Ovary (tissue), 9 donors: ENCODE data around the gene ARHGEF1. TPM values are rescaled to one million over a fixed set of nuclear protein-coding genes. Genes with fewer than 3 reads are reported as not detected.

Experiments used
- DNase-seq, 5 donors: peaks; one replicate each; pipeline ENCODE4 v3.0.0-alpha.2; 2019 to 2020
- H3K27ac ChIP-seq, 2 donors: fragments of 200-600 bp; one replicate each; pipeline versions ENCODE4 v1.5.1 to v1.8.0; 2019 to 2022
- H3K27me3 ChIP-seq: fragments of 200-600 bp; one replicate; pipeline ENCODE4 v1.8.0; 2022
- H3K36me3 ChIP-seq: fragments of 200-600 bp; sonication (generic); one replicate; pipeline ENCODE4 v1.5.1; 2019
- H3K4me1 ChIP-seq: one replicate; pipeline ENCODE4 v1.8.1; 2013; ENCODE audit warnings: mild to moderate bottlenecking, moderate library complexity; ENCODE audit not compliant: insufficient read depth
- H3K4me3 ChIP-seq: fragments of 200-600 bp; sonication (generic); one replicate; pipeline ENCODE4 v1.5.1; 2017
- H3K9me3 ChIP-seq, 2 donors: fragments of 200-600 bp in 1 of 2; sonication (generic) in 1 of 2; one replicate each; pipeline versions ENCODE4 v1.5.1 to v1.8.1; 2013 to 2019; ENCODE audit warnings: mild to moderate bottlenecking in 1 of 2, moderate library complexity in 1 of 2
- EP300 ChIP-seq: sonication (generic); formaldehyde crosslinking; IDR thresholded peaks from one replicate; pipeline ENCODE4 v1.6.1; 2017; ENCODE audit warnings: antibody characterized with exemption
- POLR2A ChIP-seq: fragments of 450-650 bp; IDR thresholded peaks from one replicate; pipeline ENCODE4 v1.6.1; 2017; ENCODE audit warnings: antibody characterized with exemption, mild to moderate bottlenecking, moderate library complexity
- WGBS, 3 donors: extraction: QIAGEN DNeasy Blood & Tissue Kit in 1 of 3; methylation state at CpG; one replicate each; pipeline versions ENCODE4 v1.1.5 to v1.1.7; 2013 to 2017; 5-methylcytosine and 5-hydroxymethylcytosine counted together
- intact Hi-C, 4 donors: fragments of 100-400 bp; cut with DNase I; formaldehyde crosslinking; loops; one replicate each; pipeline versions ENCODE4 v1.11.0 to v1.15.1; 2022 to 2023
- polyA plus RNA-seq, 2 donors: library from polyadenylated mRNA; stranded (reverse); fragments of 200-250 nt in 1 of 2; fragments of 350-450 nt in 1 of 2; fragmentation: Illumina TruSeq in 1 of 2; extraction: RNeasy Lipid Tissue Mini Kit (QIAGEN cat#74804) in 1 of 2; gene quantifications; one replicate each; pipeline ENCODE4 v1.2.3, GENCODE V29; 2013 to 2014
- total RNA-seq, 7 donors: library from RNA; depleted of rRNA in 2 of 7; stranded (reverse); fragments of >200 nt in 2 of 7; fragmentation: NEBNext Ultra II Directional in 3 of 7; extraction: Animal tissue kit (Norgen Biotek cat#: 25700) in 3 of 7; gene quantifications; one replicate each; pipeline versions ENCODE4 v1.1.0 to v1.2.4, GENCODE V29; 2016 to 2023
- TF ChIP-seq, protein P1 (sequence below), 3 donors: fragments of 450-650 bp in 2 of 3; fragments of 200-600 bp in 1 of 3; IDR thresholded peaks; one replicate each; pipeline versions ENCODE4 v1.5.1 to v1.8.0; 2016 to 2022; ENCODE audit warnings: antibody characterized with exemption in 3 of 3, mild to moderate bottlenecking in 1 of 3
- donor health status: DM: no; HTN: no; CAD: no; lungs with moderate emphysema.
- donor health status: DM: no; HTN: no; CAD: no.
- donor health status: Bipolar disorder and iron deficiency.
- donor health status: DM: yes; HTN: yes; CAD: no.
- donor health status: DM: no; HTN: no; CAD: no.
- donor health status: DM: yes; HTN: yes; CAD: no.

Gene ARHGEF1
- total and polyA plus RNA-seq, 9 donors = 7.9 to 97.5 (median 56.6) TPM

DNA sequence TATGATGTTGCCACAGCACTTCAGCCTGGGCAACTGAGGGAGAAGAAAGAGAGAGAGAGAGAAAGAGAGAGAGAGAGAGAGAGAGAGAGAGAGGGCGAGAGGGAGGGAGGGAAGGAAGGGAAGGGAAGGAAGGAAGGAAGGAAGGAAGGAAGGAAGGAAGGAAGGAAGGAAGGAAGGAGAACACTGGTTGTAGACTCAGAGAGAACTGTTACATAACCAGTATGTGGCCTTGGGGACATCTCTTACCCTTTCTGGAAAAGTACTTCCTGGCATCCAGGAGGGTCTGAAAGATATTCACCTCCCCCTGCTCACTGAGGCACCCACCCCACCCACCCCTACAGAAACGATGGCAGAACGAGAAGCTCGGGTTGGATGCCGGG lies 2.7 kb upstream of the ARHGEF1 start:
- WGBS, 3 donors = 49 to 56% (median 55%) methylated on average over 5 of the region's 5 CpGs
- Histone ChIP-seq H3K4me3 (no peak overlapping the region), H3K27ac (no peak overlapping the region), H3K27me3 (no peaks in the 10 kb centered on the region), H3K9me3 (no peaks in the 10 kb centered on the region), H3K4me1 (peaks cover 6% of the 10 kb centered on the region), H3K36me3 (no peaks in the 10 kb centered on the region)
- TF ChIP-seq, protein P1, sequence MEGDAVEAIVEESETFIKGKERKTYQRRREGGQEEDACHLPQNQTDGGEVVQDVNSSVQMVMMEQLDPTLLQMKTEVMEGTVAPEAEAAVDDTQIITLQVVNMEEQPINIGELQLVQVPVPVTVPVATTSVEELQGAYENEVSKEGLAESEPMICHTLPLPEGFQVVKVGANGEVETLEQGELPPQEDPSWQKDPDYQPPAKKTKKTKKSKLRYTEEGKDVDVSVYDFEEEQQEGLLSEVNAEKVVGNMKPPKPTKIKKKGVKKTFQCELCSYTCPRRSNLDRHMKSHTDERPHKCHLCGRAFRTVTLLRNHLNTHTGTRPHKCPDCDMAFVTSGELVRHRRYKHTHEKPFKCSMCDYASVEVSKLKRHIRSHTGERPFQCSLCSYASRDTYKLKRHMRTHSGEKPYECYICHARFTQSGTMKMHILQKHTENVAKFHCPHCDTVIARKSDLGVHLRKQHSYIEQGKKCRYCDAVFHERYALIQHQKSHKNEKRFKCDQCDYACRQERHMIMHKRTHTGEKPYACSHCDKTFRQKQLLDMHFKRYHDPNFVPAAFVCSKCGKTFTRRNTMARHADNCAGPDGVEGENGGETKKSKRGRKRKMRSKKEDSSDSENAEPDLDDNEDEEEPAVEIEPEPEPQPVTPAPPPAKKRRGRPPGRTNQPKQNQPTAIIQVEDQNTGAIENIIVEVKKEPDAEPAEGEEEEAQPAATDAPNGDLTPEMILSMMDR (IDR thresholded peaks at IDR 0.05) = no peak
- no peak for TF ChIP-seq POLR2A
- TF ChIP-seq EP300 = no peak
- intact Hi-C loops = no loop called here
- DNase-seq = no peak

DNA sequence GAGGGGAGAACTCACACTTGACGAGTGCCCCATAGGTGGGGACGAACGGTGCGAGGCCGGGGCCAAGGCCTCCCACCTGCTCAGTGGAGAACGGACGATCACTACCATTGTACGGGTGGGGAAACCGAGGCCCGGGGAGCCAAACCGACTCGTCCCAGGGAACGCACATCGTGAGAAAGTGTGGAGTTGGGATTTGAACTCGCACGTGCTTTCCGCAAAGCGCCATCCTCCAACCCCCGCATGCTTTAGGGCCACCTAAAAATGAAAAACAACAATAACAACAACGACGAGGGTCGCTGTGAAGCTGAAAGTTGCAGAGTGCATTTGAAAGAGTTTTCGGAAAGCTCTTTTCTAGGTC lies 458 bp downstream of the ARHGEF1 start:
- DNase-seq = no peak
- intact Hi-C loops = no loop called here
- WGBS, 3 donors = 0 to 2% (median 1%) methylated on average over 23 of the region's 23 CpGs
- Histone ChIP-seq H3K4me1 (peaks cover 6% of the 10 kb centered on the region), H3K27me3 (no peaks in the 10 kb centered on the region), H3K9me3 (no peaks in the 10 kb centered on the region), H3K27ac (peak overlapping the region; percentile 5 to 76), H3K4me3 (peak overlapping the region; percentile 87), H3K36me3 (no peaks in the 10 kb centered on the region)
- TF ChIP-seq, protein P1 (IDR thresholded peaks at IDR 0.05) = no peak
- TF ChIP-seq POLR2A (no peak), EP300 (no peak)

DNA sequence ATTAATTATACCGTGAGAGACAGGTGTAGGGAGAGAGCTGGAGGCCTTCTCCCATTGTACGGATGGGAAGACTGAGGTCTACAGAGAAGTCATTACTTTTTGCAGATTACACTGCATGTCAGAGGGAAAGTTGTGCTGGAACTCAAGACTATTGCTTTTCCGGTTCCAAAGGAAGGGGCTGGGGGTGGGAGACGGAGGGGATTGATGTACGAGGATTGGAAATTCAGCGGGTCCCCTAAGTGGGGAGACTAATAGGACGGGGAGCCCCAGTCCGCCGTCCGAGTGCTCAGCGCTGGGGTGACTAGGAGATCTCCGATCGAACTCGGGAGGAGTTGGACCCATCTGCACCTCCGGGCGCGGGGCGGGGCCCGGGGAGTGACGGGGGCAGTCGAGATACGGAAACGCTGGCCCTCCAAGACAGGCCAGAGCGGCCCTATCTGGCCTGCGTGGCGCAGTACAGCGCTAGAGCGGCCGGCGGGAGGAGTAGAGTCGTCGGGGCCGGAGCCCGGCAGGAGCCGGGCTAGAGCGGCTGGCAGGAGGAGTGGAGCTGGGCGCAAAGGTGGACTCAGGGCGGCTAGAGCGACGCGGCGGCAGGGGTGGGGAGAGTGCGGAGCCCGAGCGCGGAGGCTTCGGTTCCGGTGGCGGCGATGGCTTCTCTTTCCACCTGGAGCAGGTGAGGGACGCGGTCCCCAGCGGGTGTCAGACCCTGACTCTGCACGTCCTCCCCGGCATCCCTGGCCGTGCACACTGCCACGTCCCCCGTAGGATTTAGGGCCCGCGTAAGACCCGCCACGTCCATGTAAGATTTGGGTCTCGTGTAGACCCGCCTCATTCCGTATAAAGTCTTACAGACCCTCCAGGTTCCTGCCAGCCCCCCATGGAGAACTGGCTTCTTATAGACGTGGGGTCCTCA lies 1.1 kb downstream of the ARHGEF1 start:
- Histone ChIP-seq H3K27ac (no peak overlapping the region), H3K4me1 (peaks cover 6% of the 10 kb centered on the region), H3K9me3 (no peaks in the 10 kb centered on the region), H3K36me3 (no peaks in the 10 kb centered on the region), H3K4me3 (peak overlapping the region; percentile 87), H3K27me3 (no peaks in the 10 kb centered on the region)
- DNase-seq = peak; percentile 92 to 96 (median 93)
- peak; percentile 18 for TF ChIP-seq POLR2A
- TF ChIP-seq, protein P1 (IDR thresholded peaks at IDR 0.05) = peak in 2 of 3 donors; percentile 18 to 24
- TF ChIP-seq EP300 = no peak
- WGBS, 3 donors = 0 to 1% (median 1%) methylated on average over 52 to 66 of the region's 66 CpGs
- intact Hi-C loops = no loop called here

DNA sequence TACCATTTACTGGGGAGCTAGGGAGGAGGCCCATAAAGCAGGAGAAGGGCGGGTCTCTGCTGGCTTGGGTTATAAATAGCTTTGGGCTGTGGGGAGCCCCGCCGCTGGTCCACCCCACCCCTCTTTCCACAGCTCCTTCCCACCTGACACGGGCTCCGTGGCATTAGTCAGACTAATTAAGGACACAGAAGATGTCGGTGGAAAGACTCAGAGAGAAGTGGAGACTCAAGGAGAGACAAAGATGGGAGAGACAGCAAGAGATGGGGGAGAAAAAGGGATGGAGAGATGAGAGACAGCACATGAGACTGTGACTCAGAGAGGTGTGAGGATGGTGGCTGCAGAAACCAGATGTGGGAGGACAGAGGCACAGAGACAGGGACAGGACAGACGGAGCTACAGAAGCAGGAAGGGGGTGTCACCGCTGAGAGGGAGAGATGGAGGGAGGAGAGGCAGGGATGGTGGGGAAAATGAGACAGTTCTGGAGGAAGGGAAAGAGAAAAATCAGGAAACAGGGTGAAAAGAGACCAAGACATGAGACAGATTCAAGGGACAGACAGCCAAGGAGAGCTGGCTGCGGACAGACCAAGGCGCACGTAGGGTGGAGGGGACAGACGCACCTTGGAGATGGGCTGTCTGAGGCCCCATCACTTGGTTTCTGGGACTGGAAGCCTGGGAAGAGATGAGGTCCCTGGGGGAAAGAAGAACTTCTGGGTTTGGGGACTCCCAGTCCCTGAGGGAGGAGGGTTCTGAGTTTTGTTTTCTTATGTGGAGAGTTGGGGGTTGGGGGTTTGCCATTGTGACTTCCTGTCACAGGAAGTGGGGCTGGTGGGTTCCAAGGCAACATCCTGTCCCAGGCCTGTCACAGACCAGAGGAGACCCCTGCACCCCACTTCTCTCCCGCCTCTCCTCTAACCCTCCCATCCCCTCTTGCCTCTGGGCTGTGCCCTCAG lies 4.1 kb downstream of the ARHGEF1 start:
- TF ChIP-seq POLR2A = no peak
- TF ChIP-seq, protein P1 (IDR thresholded peaks at IDR 0.05) = no peak
- no peak for TF ChIP-seq EP300
- Histone ChIP-seq H3K4me3 (no peak overlapping the region), H3K9me3 (no peaks in the 10 kb centered on the region), H3K36me3 (no peaks in the 10 kb centered on the region), H3K27me3 (no peaks in the 10 kb centered on the region), H3K4me1 (peaks cover 6% of the 10 kb centered on the region), H3K27ac (no peak overlapping the region)
- intact Hi-C loops = no loop called here
- 68 to 78% (median 72%) methylated on average over 13 of the region's 13 CpGs for WGBS, 3 donors
- DNase-seq = no peak
